ENCODE data around the gene SLC28A2.
A peak's percentile ranks its signal among the peaks of the same experiment; 100 is the strongest.

- TF ChIP-seq CTCF (IDR thresholded peaks at IDR 0.05): peak; percentile 18 to 84 (median 70)
- no peak for TF ChIP-seq POLR2A (IDR thresholded peaks at IDR 0.05)
These were observed 55.3 kb downstream of the SLC28A2 start for GRCh38 chr15:45307230-45307924.
